ENCODE results near the gene PFKP. TPM values are rescaled to one million over a fixed set of nuclear protein-coding genes. Genes with fewer than 3 reads are reported as not detected.

PFKP gene
- total RNA-seq, 4 donors from 2014 or later = 90.8 to 255 (median 112) TPM

DNA sequence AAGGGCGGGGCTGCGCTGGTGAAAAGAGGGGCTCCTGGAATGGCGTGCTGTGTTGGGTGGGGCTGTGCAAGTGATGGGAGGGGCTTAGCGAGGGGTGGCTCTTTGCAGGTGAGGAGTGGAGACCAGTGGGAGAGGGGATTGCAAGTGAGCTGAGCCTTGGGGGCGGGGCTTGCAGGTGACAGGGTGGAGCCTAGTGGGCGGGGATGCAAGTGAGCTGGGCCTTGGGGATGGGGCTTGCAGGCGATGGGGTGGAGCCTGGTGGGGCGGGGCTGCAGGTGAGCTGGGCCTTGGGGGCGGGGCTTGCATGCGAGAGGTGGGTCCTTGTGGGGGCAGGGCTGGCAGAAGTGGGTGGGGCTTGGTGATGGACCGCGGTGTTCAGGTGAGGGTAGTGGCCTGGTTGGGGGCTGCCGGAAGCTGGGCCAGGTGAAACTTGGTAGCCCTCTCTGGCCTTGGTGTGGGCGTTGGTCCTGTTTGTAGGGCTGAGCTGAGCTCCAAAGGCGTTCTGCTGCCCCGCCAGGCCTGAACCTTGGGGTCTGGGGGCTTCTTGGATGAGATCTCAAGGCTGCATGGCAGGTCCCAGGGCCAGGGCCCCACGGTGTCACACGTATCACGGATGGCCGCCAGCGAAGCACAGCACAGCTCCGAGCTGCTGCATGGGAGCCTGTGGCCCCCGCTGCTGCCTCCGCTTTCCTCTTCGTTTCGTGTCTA lies 106.0 kb downstream of the PFKP start:
- TF ChIP-seq POLR2A (IDR thresholded peaks at IDR 0.05; ENCODE audit: low read depth) (no peak), EP300 (IDR thresholded peaks at IDR 0.05) (no peak), POLR2AphosphoS5 (IDR thresholded peaks at IDR 0.05) (no peak)
- TF ChIP-seq, protein P1, sequence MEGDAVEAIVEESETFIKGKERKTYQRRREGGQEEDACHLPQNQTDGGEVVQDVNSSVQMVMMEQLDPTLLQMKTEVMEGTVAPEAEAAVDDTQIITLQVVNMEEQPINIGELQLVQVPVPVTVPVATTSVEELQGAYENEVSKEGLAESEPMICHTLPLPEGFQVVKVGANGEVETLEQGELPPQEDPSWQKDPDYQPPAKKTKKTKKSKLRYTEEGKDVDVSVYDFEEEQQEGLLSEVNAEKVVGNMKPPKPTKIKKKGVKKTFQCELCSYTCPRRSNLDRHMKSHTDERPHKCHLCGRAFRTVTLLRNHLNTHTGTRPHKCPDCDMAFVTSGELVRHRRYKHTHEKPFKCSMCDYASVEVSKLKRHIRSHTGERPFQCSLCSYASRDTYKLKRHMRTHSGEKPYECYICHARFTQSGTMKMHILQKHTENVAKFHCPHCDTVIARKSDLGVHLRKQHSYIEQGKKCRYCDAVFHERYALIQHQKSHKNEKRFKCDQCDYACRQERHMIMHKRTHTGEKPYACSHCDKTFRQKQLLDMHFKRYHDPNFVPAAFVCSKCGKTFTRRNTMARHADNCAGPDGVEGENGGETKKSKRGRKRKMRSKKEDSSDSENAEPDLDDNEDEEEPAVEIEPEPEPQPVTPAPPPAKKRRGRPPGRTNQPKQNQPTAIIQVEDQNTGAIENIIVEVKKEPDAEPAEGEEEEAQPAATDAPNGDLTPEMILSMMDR (IDR thresholded peaks at IDR 0.05) = no peak
- intact Hi-C loops (cut with DNase I) = no loop called here
- Histone ChIP-seq H3K27ac (replicated peaks in 1 of 4) (peak overlapping the region in 1 of 4 donors; percentile 84), H3K27me3 (no peaks in the 10 kb centered on the region), H3K4me1 (peaks cover 9 to 29% (median 25%) of the 10 kb centered on the region in 4 donors), H3K9me3 (no peaks in the 10 kb centered on the region), H3K36me3 (peaks cover 14 to 18% (median 16%) of the 10 kb centered on the region in 4 donors), H3K4me3 (peak overlapping the region; percentile 73 to 95 (median 74))
- no peak for DNase-seq (ENCODE audit: extremely low spot score)
- WGBS = 5% methylated on average over 8 of the region's 26 CpGs

DNA sequence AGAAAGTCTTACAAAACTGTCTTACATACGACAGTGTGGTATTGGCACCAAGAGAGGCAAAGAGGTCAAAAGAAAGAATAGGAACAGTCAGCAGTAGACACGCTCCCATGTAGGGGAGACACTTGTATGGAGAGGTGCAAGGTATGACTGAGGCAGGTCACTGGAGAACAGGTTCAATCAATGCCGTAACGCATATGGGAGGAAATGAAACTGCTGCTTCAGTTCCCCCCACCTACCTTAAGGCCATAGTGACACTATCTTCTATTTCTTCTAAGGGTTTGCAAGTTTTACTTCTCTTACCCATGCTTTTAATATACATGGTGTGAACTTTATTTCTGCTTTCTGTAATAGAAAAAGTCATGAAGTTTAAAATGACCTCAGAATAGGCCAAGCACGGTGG lies 110.7 kb downstream of the PFKP start:
- Histone ChIP-seq H3K27ac (replicated peaks in 1 of 4) (no peak overlapping the region), H3K27me3 (no peaks in the 10 kb centered on the region), H3K36me3 (no peaks in the 10 kb centered on the region), H3K4me1 (peaks cover 0 to 10% (median 6%) of the 10 kb centered on the region in 4 donors), H3K9me3 (no peaks in the 10 kb centered on the region), H3K4me3 (no peak overlapping the region)
- DNase-seq (ENCODE audit: extremely low spot score) = no peak
- 86% methylated on average over 5 of the region's 5 CpGs for WGBS
- intact Hi-C loops (cut with DNase I) = no loop called here
- TF ChIP-seq POLR2AphosphoS5 (IDR thresholded peaks at IDR 0.05) (no peak), POLR2A (IDR thresholded peaks at IDR 0.05; ENCODE audit: low read depth) (no peak), EP300 (IDR thresholded peaks at IDR 0.05) (no peak)
- TF ChIP-seq, protein P1 (IDR thresholded peaks at IDR 0.05) = no peak

DNA sequence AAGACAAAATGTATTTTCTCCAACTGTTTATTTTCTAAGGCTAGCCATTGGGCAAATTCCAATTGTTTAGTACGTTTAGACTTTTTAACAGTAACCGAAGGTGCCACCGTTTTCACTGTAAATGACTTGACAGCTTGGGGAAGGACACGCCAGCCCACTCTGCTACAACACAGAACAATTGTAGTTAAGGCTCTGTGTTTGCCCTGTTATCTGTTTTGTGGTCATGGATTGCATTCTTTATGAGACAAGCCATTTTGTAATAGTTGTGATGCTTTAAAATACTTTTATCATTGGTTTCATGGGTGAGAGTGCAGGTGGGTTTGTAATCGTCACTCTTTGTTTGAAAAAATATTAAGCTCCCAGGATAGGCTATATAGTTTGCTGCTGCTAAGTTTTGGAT lies 111.8 kb downstream of the PFKP start:
- intact Hi-C loops (cut with DNase I) = no loop called here
- Histone ChIP-seq H3K36me3 (no peaks in the 10 kb centered on the region), H3K4me1 (no peaks in the 10 kb centered on the region), H3K27me3 (no peaks in the 10 kb centered on the region), H3K4me3 (no peak overlapping the region), H3K27ac (replicated peaks in 1 of 4) (no peak overlapping the region), H3K9me3 (no peaks in the 10 kb centered on the region)
- WGBS = 87% methylated on average over 5 of the region's 5 CpGs
- DNase-seq (ENCODE audit: extremely low spot score) = no peak
- TF ChIP-seq EP300 (IDR thresholded peaks at IDR 0.05) (no peak), POLR2A (IDR thresholded peaks at IDR 0.05; ENCODE audit: low read depth) (no peak)
- TF ChIP-seq, protein P1 (IDR thresholded peaks at IDR 0.05) = no peak

DNA sequence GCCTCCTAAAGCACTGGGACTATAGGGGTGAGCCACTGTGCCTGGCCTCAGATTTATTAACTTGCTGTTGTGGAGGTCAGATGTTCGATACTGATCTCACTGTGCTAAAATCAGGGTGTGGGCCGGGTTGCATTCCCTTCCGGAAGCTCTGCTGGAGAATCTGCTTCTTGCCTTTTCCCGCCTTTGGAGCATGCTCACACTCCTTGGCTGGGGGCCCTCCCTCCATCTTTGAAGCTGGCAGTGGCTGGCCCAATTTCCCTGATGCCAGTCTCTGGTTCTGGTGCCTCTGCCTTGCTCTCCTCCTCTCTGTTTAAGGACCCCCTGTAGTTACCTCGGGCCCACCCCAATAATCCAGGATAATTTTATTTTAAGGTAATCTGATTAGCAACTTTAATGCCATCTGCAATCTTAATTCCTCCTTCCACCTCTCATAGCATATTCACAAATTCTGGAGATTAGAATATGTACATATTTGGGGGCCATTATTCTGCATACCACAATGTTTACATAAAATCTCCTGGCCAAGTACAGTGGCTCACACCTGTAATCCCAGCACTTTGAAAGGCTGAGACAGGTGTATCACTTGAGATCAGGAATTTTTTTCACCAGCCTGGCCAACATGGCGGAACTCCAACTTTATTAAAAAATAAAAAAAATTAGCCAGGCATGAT lies 113.1 kb downstream of the PFKP start:
- DNase-seq (ENCODE audit: extremely low spot score) = no peak
- intact Hi-C loops (cut with DNase I) = no loop called here
- Histone ChIP-seq H3K36me3 (no peaks in the 10 kb centered on the region), H3K27me3 (no peaks in the 10 kb centered on the region), H3K27ac (replicated peaks in 1 of 4) (no peak overlapping the region), H3K4me1 (no peaks in the 10 kb centered on the region), H3K4me3 (no peak overlapping the region), H3K9me3 (no peaks in the 10 kb centered on the region)
- 90% methylated on average over 6 of the region's 6 CpGs for WGBS
- TF ChIP-seq, protein P1 (IDR thresholded peaks at IDR 0.05) = no peak
- TF ChIP-seq POLR2A (IDR thresholded peaks at IDR 0.05; ENCODE audit: low read depth) = no peak
- TF ChIP-seq POLR2AphosphoS5 (IDR thresholded peaks at IDR 0.05) = no peak
- TF ChIP-seq EP300 (IDR thresholded peaks at IDR 0.05) = no peak

Data from esophagus muscularis mucosa (tissue), 4 donors.